Measurements from ENCODE around the gene MORN4. TPM values are rescaled to one million over a fixed set of nuclear protein-coding genes. Genes with fewer than 3 reads are reported as not detected.

Gene MORN4
- polyA plus RNA-seq, 1 donor (not counting 4 experiments of a cell fraction or from before 2014, with no cell fraction given) = 9.1 TPM

GRCh38 chr10:97628228-97628627 lies 5.1 kb downstream of the MORN4 start:
- no peak overlapping the region for H3K27ac ChIP-seq (ENCODE audit: control insufficient read depth, insufficient read depth, low read length)
- H2AFZ ChIP-seq (ENCODE audit: control insufficient read depth, low read length) = no peak overlapping the region
- no peaks in the 10 kb centered on the region for H4K20me1 ChIP-seq (ENCODE audit: control insufficient read depth, extremely low read depth, insufficient read depth, low read length)
- no peaks in the 10 kb centered on the region for H3K27me3 ChIP-seq (ENCODE audit: control insufficient read depth, extremely low read depth, insufficient read depth, low read length)
- peaks cover 4% of the 10 kb centered on the region for H3K79me2 ChIP-seq (ENCODE audit: control insufficient read depth, insufficient read depth, low read length)
- DNase-seq (ENCODE audit: low read depth, low spot score) = no peak
- H3K9ac ChIP-seq (ENCODE audit: control insufficient read depth, extremely low read depth, insufficient read depth, low read length) = no peak overlapping the region
- no peak overlapping the region for H3K4me3 ChIP-seq (ENCODE audit: control insufficient read depth in 2 of 3, extremely low read depth in 1 of 3, insufficient read depth in 2 of 3, low read depth in 1 of 3, low read length in 3 of 3)
- peaks cover 5% of the 10 kb centered on the region for H3K4me1 ChIP-seq (ENCODE audit: control insufficient read depth, extremely low read depth, insufficient read depth, low read length)
- no peaks in the 10 kb centered on the region for H3K36me3 ChIP-seq (ENCODE audit: control insufficient read depth in 2 of 2, extremely low read depth in 1 of 2, insufficient read depth in 2 of 2, low read length in 2 of 2)
- TF ChIP-seq EZH2 (IDR thresholded peaks at IDR 0.05; ENCODE audit: low read length) = no peak
- no peak for TF ChIP-seq CTCF (optimal IDR thresholded peaks at IDR 0.05 in 1 of 3, IDR thresholded peaks at IDR 0.05 in 1 of 3, conservative IDR thresholded peaks at IDR 0.05 in 1 of 3; ENCODE audit: extremely low read depth in 1 of 3, insufficient read depth in 2 of 3, low read length in 3 of 3)
- no peaks in the 10 kb centered on the region for H3K9me1 ChIP-seq (ENCODE audit: control insufficient read depth, extremely low read depth, insufficient read depth, low read length)
- no peaks in the 10 kb centered on the region for H3K9me3 ChIP-seq (ENCODE audit: control insufficient read depth, low read depth, low read length)
- no peak overlapping the region for H3K4me2 ChIP-seq (ENCODE audit: control insufficient read depth, extremely low read depth, insufficient read depth, low read depth, low read length)
- dilution Hi-C loops (cut with MboI; ENCODE audit: extremely low pct_ligation_motif_present, low sequenced_read_pairs) = no loop called here
- no peak for FAIRE-seq

GRCh38 chr10:97627731-97628130 lies 5.6 kb downstream of the MORN4 start:
- Histone ChIP-seq H3K9me1 (ENCODE audit: control insufficient read depth, extremely low read depth, insufficient read depth, low read length) (no peaks in the 10 kb centered on the region), H3K9me3 (ENCODE audit: control insufficient read depth, low read depth, low read length) (no peaks in the 10 kb centered on the region), H4K20me1 (ENCODE audit: control insufficient read depth, extremely low read depth, insufficient read depth, low read length) (no peaks in the 10 kb centered on the region), H3K79me2 (ENCODE audit: control insufficient read depth, insufficient read depth, low read length) (peaks cover under 1% of the 10 kb centered on the region), H3K4me1 (ENCODE audit: control insufficient read depth, extremely low read depth, insufficient read depth, low read length) (peaks cover 4% of the 10 kb centered on the region), H2AFZ (ENCODE audit: control insufficient read depth, low read length) (no peak overlapping the region), H3K4me3 (ENCODE audit: control insufficient read depth in 2 of 3, extremely low read depth in 1 of 3, insufficient read depth in 2 of 3, low read depth in 1 of 3, low read length in 3 of 3) (no peak overlapping the region), H3K27ac (ENCODE audit: control insufficient read depth, insufficient read depth, low read length) (no peak overlapping the region), H3K4me2 (ENCODE audit: control insufficient read depth, extremely low read depth, insufficient read depth, low read depth, low read length) (no peak overlapping the region), H3K9ac (ENCODE audit: control insufficient read depth, extremely low read depth, insufficient read depth, low read length) (no peak overlapping the region), H3K27me3 (ENCODE audit: control insufficient read depth, extremely low read depth, insufficient read depth, low read length) (no peaks in the 10 kb centered on the region), H3K36me3 (ENCODE audit: control insufficient read depth in 2 of 2, extremely low read depth in 1 of 2, insufficient read depth in 2 of 2, low read length in 2 of 2) (no peaks in the 10 kb centered on the region)
- FAIRE-seq = no peak
- DNase-seq (ENCODE audit: low read depth, low spot score) = no peak
- TF ChIP-seq EZH2 (IDR thresholded peaks at IDR 0.05; ENCODE audit: low read length) (no peak), CTCF (optimal IDR thresholded peaks at IDR 0.05 in 1 of 3, IDR thresholded peaks at IDR 0.05 in 1 of 3, conservative IDR thresholded peaks at IDR 0.05 in 1 of 3; ENCODE audit: extremely low read depth in 1 of 3, insufficient read depth in 2 of 3, low read length in 3 of 3) (no peak)
- dilution Hi-C loops (cut with MboI; ENCODE audit: extremely low pct_ligation_motif_present, low sequenced_read_pairs) = no loop called here
